Endothelial cell of umbilical vein (primary cell): ENCODE results near the gene PDE4B. TPM values are rescaled to one million over a fixed set of nuclear protein-coding genes. Genes with fewer than 3 reads are reported as not detected.

Experiments used
- BruUV-seq: library from RNA; stranded (reverse); fragments of 400-500 nt; replicated peaks from 2 replicates; lab custom pipeline; 2021; lab: Mats Ljungman, UMichigan
- CTCF ChIA-PET: fragments of 300-600, 350-600 bp; sonication (Branson Sonifier 250); formaldehyde crosslinking; loops from one replicate; lab custom pipeline; 2021; ENCODE audit warnings: antibody characterized with exemption, inconsistent platforms; lab: Charles Lee
- POLR2A ChIA-PET: fragments of 300-600, 350-600 bp; sonication (Branson Sonifier 250); formaldehyde crosslinking; loops from one replicate; lab custom pipeline; 2021; ENCODE audit warnings: antibody characterized with exemption, inconsistent platforms; lab: Charles Lee
- DNase-seq: peaks from one replicate; pipeline ENCODE4 v3.0.0-alpha.2; 2011; ENCODE audit warnings: low read depth, low spot score
- FAIRE-seq: peaks from 2 replicates; lab custom pipeline; 2011; peaks lifted over from hg19 to GRCh38; lab: Jason Lieb, UNC
- H2AFZ ChIP-seq: 2 replicates; pipeline ENCODE4 v1.6.0; 2012; ENCODE audit warnings: low read depth, low read length, control low read depth, inconsistent platforms
- H3K27ac ChIP-seq: 2 replicates; pipeline ENCODE4 v1.5.1; 2011; ENCODE audit warnings: low read depth, mild to moderate bottlenecking, control low read depth, low read length, moderate library complexity; ENCODE audit not compliant: insufficient read depth
- H3K27me3 ChIP-seq, 2 experiments: 2 replicates each; pipeline versions ENCODE4 v1.6.0 to v1.6.1; 2011; ENCODE audit warnings: low read length in 2 of 2, mixed read lengths in 1 of 2; ENCODE audit not compliant: control insufficient read depth in 2 of 2, insufficient read depth in 2 of 2
- H3K36me3 ChIP-seq, 2 experiments: 2 replicates in 1 of 2; 3 replicates in 1 of 2; pipeline ENCODE4 v1.5.1; 2011; ENCODE audit warnings: low read length in 2 of 2, mild to moderate bottlenecking in 1 of 2, moderate library complexity in 1 of 2; ENCODE audit not compliant: control insufficient read depth in 2 of 2, insufficient read depth in 2 of 2; ENCODE audit errors: extremely low read depth in 1 of 2
- H3K4me1 ChIP-seq: 3 replicates; pipeline ENCODE4 v1.5.1; 2011; ENCODE audit warnings: mild to moderate bottlenecking, low read length; ENCODE audit not compliant: control insufficient read depth, insufficient read depth; ENCODE audit errors: extremely low read depth
- H3K4me2 ChIP-seq: 2 replicates; pipeline ENCODE4 v1.6.1; 2011; ENCODE audit warnings: low read length, control low read depth, mixed read lengths; ENCODE audit not compliant: insufficient read depth
- H3K4me3 ChIP-seq, 3 experiments: fragments of 200-600 bp in 1 of 3; sonication (generic), shearing (Covaris generic) in 1 of 3; replicated peaks in 1 of 3; 2 replicates each; pipeline ENCODE4 v1.5.1; 2011 to 2016; ENCODE audit warnings: control low read depth in 3 of 3, low read length in 3 of 3, mild to moderate bottlenecking in 2 of 3, inconsistent platforms in 1 of 3, low read depth in 1 of 3, moderate library complexity in 1 of 3; ENCODE audit not compliant: insufficient read depth in 1 of 3
- H3K79me2 ChIP-seq: 2 replicates; pipeline ENCODE4 v1.6.0; 2012; ENCODE audit warnings: low read length, inconsistent platforms; ENCODE audit not compliant: control insufficient read depth, insufficient read depth
- H3K9ac ChIP-seq: replicated peaks from 2 replicates; pipeline ENCODE3; 2011; ENCODE audit warnings: low read length, control low read depth; ENCODE audit not compliant: insufficient read depth; ENCODE audit errors: extremely low read depth
- H3K9me1 ChIP-seq: replicated peaks from 3 replicates; pipeline ENCODE4 v1.6.0; 2011; ENCODE audit warnings: mild to moderate bottlenecking, low read length; ENCODE audit not compliant: control insufficient read depth, insufficient read depth; ENCODE audit errors: extremely low read depth
- H3K9me3 ChIP-seq: replicated peaks from 2 replicates; pipeline ENCODE4 v1.5.1; 2012; ENCODE audit warnings: low read length, inconsistent platforms; ENCODE audit not compliant: control insufficient read depth, insufficient read depth
- H4K20me1 ChIP-seq: replicated peaks from 2 replicates; pipeline ENCODE3; 2011; ENCODE audit warnings: mild to moderate bottlenecking, low read length; ENCODE audit not compliant: control insufficient read depth, insufficient read depth; ENCODE audit errors: extremely low read depth
- EZH2 ChIP-seq: IDR thresholded peaks from 2 replicates; pipeline ENCODE4 v1.6.1; 2012; ENCODE audit warnings: borderline replicate concordance, low read depth, mild to moderate bottlenecking, moderate library complexity, low read length, inconsistent platforms; ENCODE audit not compliant: severe bottlenecking
- FOS ChIP-seq: IDR thresholded peaks from 2 replicates; pipeline ENCODE4 v1.6.1; 2011; ENCODE audit warnings: mild to moderate bottlenecking, low read length, moderate library complexity, borderline replicate concordance; ENCODE audit not compliant: insufficient read depth
- GATA2 ChIP-seq: IDR thresholded peaks from 2 replicates; pipeline ENCODE4 v1.7.0; 2011; ENCODE audit warnings: low read depth, mild to moderate bottlenecking, moderate library complexity, mixed read lengths, low read length; ENCODE audit not compliant: insufficient read length, insufficient read depth
- JUN ChIP-seq: IDR thresholded peaks from 2 replicates; pipeline ENCODE4 v1.6.1; 2011; ENCODE audit warnings: borderline replicate concordance, low read depth; ENCODE audit not compliant: insufficient read length, insufficient read depth
- MYC ChIP-seq: IDR thresholded peaks from one replicate; pipeline ENCODE4 v1.6.1; 2011; ENCODE audit warnings: mild to moderate bottlenecking, low read depth, low read length
- POLR2A ChIP-seq: IDR thresholded peaks from 2 replicates; pipeline ENCODE4 v1.6.1; 2012; ENCODE audit warnings: low read depth, mild to moderate bottlenecking, control low read depth, low read length
- POLR2AphosphoS5 ChIP-seq: IDR thresholded peaks from 2 replicates; pipeline ENCODE4 v1.6.1; 2012; ENCODE audit warnings: low read depth, mild to moderate bottlenecking, control low read depth, low read length, moderate library complexity; ENCODE audit not compliant: insufficient read depth
- dilution Hi-C: fragments of 300-500 bp; cut with MboI; formaldehyde crosslinking; loops from one replicate; pipeline ENCODE4 v1.15.0; 2019; ENCODE audit warnings: low sequenced_read_pairs; ENCODE audit not compliant: extremely low pct_ligation_motif_present
- intact Hi-C: fragments of 100-400 bp; cut with micrococcal nuclease; formaldehyde crosslinking; loops from one replicate; pipeline ENCODE4 v1.10.0; 2022
- polyA plus RNA-seq, 4 experiments: library from polyadenylated mRNA; depleted of rRNA in 3 of 4; stranded (reverse) in 3 of 4; unstranded in 1 of 4; fragments of >200 nt; gene quantifications; 2 replicates each; pipeline versions ENCODE4 v1.2.1 to v1.2.3, GENCODE V29; 2011 to 2012; ENCODE audit warnings: missing spikeins in 1 of 4
- total RNA-seq: library from RNA; stranded (reverse); gene quantifications from 2 replicates; pipeline ENCODE4 v1.2.3, GENCODE V29; 2021
- TF ChIP-seq, protein P1 (sequence below): IDR thresholded peaks from 2 replicates; pipeline ENCODE4 v1.6.1; 2011; ENCODE audit not compliant: insufficient read depth, insufficient read length
- TF ChIP-seq, protein P2 (sequence below), 2 donors: IDR thresholded peaks; 1 replicate in 1 of 2; 2 replicates in 1 of 2; pipeline ENCODE4 v1.5.1; 2011; ENCODE audit warnings: low read length in 2 of 2, mild to moderate bottlenecking in 2 of 2, moderate library complexity in 2 of 2, control low read depth in 1 of 2, inconsistent platforms in 1 of 2, low read depth in 1 of 2; ENCODE audit not compliant: insufficient read depth in 1 of 2; ENCODE audit errors: extremely low read depth in 1 of 2

PDE4B gene
- total and polyA plus RNA-seq, 2 donors (not counting 3 experiments of a cell fraction or from before 2014, with no cell fraction given), result 63.5 to 69.8 TPM

- Histone ChIP-seq H3K9ac (no peak overlapping the region), H3K79me2 (peaks cover 24% of the 10 kb centered on the region), H3K9me1 (no peaks in the 10 kb centered on the region), H3K4me1 (peaks cover 24% of the 10 kb centered on the region), H3K36me3 (peaks cover 46 to 68% of the 10 kb centered on the region in 2 experiments), H3K9me3 (no peaks in the 10 kb centered on the region), H3K4me3 (no peak overlapping the region), H3K27ac (no peak overlapping the region), H2AFZ (no peak overlapping the region), H3K27me3 (no peaks in the 10 kb centered on the region), H4K20me1 (no peaks in the 10 kb centered on the region), H3K4me2 (no peak overlapping the region)
- dilution Hi-C loops, result no loop called here
- BruUV-seq, result no TSS peak
- POLR2A ChIA-PET, result no interaction called here
- CTCF ChIA-PET, result interaction anchor here (0.8 to 2.4 kb wide), 4 partner anchors 12 to 137 kb away, joined by 3 to 9 read pairs (median 4); no protein-coding TSS in a partner anchor
- FAIRE-seq, result no peak
- DNase-seq, result no peak
- no peak for TF ChIP-seq FOS
- no peak for TF ChIP-seq POLR2AphosphoS5
- no peak for TF ChIP-seq EZH2
- no peak for TF ChIP-seq MYC
- TF ChIP-seq, protein P1, sequence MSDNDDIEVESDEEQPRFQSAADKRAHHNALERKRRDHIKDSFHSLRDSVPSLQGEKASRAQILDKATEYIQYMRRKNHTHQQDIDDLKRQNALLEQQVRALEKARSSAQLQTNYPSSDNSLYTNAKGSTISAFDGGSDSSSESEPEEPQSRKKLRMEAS, result no peak
- no peak for TF ChIP-seq JUN
- TF ChIP-seq, protein P2, sequence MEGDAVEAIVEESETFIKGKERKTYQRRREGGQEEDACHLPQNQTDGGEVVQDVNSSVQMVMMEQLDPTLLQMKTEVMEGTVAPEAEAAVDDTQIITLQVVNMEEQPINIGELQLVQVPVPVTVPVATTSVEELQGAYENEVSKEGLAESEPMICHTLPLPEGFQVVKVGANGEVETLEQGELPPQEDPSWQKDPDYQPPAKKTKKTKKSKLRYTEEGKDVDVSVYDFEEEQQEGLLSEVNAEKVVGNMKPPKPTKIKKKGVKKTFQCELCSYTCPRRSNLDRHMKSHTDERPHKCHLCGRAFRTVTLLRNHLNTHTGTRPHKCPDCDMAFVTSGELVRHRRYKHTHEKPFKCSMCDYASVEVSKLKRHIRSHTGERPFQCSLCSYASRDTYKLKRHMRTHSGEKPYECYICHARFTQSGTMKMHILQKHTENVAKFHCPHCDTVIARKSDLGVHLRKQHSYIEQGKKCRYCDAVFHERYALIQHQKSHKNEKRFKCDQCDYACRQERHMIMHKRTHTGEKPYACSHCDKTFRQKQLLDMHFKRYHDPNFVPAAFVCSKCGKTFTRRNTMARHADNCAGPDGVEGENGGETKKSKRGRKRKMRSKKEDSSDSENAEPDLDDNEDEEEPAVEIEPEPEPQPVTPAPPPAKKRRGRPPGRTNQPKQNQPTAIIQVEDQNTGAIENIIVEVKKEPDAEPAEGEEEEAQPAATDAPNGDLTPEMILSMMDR (IDR thresholded peaks at IDR 0.05; ENCODE audit: extremely low read depth in 1 of 2, insufficient read depth in 1 of 2, low read depth in 1 of 2, low read length in 2 of 2), result no peak
- no peak for TF ChIP-seq GATA2
- TF ChIP-seq POLR2A, result no peak
- intact Hi-C loops, result no loop called here
These were observed 573.9 kb downstream of the PDE4B start for GRCh38 chr1:66366634-66367033.
